HG03095 (cell line): ENCODE data around the gene PLB1.

Experiments
- ATAC-seq: cut with Tn5 transposase; IDR thresholded peaks from one replicate; pipeline ENCODE4 v1.9.1; 2021; ENCODE audit warnings: moderate library complexity; ENCODE audit not compliant: unreplicated experiment

The PLB1 gene, protein sequence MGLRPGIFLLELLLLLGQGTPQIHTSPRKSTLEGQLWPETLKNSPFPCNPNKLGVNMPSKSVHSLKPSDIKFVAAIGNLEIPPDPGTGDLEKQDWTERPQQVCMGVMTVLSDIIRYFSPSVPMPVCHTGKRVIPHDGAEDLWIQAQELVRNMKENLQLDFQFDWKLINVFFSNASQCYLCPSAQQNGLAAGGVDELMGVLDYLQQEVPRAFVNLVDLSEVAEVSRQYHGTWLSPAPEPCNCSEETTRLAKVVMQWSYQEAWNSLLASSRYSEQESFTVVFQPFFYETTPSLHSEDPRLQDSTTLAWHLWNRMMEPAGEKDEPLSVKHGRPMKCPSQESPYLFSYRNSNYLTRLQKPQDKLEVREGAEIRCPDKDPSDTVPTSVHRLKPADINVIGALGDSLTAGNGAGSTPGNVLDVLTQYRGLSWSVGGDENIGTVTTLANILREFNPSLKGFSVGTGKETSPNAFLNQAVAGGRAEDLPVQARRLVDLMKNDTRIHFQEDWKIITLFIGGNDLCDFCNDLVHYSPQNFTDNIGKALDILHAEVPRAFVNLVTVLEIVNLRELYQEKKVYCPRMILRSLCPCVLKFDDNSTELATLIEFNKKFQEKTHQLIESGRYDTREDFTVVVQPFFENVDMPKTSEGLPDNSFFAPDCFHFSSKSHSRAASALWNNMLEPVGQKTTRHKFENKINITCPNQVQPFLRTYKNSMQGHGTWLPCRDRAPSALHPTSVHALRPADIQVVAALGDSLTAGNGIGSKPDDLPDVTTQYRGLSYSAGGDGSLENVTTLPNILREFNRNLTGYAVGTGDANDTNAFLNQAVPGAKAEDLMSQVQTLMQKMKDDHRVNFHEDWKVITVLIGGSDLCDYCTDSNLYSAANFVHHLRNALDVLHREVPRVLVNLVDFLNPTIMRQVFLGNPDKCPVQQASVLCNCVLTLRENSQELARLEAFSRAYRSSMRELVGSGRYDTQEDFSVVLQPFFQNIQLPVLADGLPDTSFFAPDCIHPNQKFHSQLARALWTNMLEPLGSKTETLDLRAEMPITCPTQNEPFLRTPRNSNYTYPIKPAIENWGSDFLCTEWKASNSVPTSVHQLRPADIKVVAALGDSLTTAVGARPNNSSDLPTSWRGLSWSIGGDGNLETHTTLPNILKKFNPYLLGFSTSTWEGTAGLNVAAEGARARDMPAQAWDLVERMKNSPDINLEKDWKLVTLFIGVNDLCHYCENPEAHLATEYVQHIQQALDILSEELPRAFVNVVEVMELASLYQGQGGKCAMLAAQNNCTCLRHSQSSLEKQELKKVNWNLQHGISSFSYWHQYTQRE (N-terminal part only)

DNA sequence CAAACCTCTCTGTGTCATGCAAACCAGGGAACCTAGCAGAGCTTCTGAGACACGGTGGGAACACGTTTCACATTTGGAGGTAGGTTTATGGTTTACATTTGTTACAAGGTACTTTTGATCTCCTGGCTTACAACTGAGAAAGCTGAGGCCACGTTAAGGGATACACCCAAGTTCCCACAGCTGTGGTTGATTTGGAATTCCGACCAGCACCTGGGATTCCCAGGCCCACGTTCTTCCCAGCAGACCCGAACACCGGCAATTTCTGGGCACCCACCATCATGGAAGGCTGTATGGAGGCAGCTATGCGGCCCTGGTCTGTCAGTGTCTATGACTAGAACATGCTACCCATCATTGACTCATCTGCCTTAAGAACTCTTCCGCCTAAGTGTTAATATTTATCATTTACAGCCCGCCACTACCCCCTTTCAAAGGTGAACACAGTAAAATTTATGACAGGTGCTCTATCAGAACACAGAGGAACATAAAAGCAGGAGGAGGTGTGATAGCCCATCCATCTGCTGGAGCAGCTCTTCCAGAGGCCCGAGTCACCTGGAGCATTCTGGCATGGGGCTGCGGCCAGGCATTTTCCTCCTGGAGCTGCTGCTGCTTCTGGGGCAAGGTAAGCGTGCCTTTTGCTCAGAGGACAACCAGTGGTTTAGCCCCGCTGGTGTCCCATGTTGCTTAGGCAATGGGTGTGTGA, at the start of gene PLB1:
Gene PLB1 (plus strand): TSS at position 510 of the 700 bp plus-strand sequence. CDS start 55 bp downstream, at position 565.
- ATAC-seq, result no peak

DNA sequence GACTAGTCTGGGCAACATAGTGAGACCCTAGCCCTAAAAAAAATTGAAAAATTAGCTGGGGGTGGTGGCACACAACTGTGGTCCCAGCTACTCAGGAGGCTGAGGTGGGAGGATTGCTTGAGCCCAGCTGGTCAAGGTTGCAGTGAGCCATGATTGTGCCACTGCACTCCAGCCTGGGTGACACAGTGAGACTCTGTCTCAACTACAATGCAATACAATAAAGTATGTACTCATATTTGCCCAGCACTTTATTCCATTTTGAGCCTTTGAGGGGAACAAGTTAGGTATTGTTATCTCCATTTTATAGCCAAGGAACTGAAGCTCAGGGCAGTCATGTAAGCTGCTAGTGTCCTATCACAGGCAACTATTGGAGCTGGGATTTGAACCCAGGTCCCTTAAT, 49.3 kb upstream of the PLB1 start:
- no peak for ATAC-seq

DNA sequence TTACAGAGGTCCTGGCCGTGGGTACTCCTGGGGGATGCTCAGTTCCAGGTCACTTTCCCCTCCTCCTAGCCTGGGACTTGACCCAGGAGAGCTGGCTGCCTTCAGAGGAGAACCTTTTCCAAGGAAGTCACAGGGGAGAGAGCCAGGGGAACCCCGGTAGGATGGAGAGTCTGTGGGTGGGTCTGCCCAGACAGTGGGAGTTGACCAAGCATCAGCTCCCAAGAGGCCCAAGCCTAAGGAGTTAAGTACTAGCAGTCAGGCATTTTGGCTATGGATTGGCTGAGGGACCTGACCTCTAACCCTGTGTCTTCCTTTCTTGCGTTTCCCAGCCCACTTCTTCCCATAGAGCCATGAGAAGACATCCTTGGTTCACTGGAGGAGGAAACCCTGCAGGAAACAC, 48.8 kb upstream of the PLB1 start:
- ATAC-seq, result no peak

DNA sequence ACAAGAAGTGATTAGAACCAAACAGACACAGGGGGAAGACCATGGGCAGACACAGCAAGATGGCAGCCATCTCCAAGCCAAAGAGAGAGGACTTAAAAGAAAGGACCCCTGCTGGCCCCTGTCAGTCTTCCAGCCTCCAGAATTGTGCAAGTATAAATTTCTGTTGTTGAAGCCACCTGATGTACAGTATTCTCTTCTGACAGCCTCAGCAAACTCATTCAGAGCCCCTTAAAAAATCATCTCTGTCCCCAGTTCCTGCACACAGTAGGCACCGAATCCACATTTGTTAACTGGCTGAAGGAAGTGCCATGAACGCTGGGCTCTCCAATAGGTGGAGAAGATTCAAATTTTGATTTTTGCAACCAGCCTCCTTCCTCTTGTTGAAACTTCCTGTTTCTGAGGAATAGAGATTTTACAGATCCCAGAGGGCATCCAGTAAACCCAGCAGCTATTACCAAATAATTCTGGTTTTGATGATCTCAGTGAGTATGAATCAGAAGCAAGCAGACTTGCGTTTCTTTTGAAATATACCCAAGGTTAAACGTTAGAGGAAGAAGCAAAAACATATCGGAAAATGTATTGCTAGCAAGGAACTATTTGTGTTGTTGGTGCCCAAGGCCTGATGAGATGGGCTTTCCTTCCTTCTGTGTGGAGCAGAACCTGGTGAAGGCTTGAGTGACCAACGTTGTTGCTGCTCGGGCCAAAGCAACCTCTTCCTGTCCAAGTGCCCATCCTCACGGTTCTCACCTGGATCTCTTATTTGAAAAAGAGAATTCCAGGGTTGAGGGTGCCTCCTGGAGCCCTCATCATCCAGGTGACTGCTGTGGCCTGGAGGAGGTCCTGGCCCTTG, 47.7 kb upstream of the PLB1 start:
- no peak for ATAC-seq

DNA sequence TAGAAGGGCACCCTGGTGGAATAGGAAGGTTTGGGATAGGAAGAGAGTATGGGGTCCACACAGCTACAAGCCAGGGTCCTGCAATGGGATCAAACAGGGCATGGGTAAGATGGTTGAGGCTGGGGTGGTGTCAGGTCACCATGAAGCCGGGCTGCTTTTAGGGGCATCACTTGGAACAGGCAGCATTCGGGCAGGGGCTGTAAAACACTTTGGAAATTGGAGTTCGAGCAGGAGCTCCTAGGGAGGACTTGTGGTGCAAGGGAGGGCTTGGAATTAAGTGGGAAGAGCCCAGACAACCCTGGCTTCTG, 47.1 kb upstream of the PLB1 start:
- ATAC-seq, result no peak

DNA sequence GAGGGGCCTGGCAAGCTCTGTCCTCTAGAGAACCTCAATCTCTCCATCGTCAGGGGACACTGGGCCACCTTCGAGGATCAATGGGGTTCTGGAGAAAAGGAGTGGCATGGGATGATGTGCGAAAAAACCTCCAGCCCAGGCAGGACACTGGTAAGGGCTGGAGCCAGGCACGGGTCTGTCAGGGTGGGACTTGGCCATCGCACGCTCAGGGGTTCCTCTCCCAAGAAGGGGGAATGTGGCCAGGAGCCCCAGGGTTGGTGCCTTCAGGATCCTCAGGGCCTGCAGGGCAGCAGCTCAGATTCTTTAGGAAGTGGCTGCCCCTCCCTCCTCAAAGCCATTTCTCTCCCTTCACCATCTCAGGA, 46.8 kb upstream of the PLB1 start:
- ATAC-seq, result no peak

DNA sequence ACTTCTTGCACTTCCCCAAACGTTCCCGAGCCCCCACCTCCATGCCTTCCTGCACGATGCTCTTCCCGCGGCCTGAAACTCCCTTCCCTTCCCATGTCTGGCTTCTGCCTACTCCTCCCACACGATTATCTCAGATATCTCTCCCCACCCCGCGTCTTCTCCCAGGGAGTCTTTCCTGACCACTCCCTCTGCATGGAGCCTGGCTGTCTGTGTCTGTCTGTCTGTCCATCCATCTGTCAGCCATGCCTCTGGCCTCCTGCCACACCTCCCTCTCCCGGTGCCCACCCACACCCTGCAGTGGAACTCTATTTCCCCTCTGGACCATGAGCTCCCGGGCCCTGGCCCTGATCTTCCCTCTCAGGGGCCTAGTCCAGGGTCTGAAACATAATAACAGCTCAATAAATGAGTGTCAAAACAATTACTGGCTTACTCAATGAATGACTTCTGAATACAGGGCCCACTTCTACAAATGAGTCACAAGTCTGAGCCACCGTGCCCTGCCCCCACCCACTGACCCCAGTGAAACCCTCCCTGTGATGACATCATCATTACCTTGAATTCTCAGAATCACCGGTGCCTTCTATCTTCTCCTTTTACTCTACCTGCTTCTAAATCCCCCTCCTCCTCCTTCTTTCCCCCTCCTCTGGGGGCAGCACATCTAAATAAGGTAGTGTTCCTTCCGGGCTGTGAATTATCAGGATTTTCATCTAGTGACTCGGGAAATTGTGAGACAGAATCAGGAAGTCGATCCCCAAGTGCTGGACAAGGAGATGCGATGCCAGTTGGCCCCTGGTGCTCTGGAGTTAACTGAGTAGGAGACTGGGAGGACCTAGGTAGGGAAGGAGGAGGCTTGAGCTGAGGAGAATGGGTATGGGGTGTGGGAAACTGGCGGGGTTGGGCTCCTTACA, 46.1 kb upstream of the PLB1 start:
- no peak for ATAC-seq

DNA sequence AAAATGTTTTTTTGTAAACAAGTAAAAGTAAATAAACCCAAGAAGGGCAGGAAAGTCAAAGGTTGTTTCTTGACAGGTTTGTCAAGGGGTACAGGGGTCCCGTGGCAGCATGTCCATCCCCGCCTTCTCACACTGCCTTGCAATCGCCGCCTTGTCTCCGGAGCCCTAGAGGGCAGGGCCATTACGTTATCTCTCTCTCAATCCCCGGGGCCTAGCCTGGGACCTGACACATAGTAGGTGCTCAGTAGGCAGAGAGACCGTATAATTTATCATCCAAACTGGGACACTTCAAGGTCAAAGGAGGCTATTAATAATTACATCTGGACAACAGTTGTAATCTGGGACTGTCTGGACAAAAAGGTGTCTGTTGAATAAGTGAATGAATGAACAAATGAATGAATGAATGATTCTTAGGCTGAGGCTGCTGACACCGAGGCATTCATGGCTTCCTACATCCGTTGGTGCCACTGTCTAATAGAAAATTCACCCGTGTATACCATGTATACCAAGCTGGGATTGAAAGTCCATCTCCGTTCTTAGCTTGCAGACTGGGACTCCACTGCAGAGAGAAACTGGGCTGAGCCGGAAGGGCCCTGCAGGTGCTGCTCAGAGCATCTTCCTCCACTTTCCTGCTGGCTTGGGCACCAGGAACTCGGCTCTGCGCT, 44.8 kb upstream of the PLB1 start:
- ATAC-seq, result no peak

DNA sequence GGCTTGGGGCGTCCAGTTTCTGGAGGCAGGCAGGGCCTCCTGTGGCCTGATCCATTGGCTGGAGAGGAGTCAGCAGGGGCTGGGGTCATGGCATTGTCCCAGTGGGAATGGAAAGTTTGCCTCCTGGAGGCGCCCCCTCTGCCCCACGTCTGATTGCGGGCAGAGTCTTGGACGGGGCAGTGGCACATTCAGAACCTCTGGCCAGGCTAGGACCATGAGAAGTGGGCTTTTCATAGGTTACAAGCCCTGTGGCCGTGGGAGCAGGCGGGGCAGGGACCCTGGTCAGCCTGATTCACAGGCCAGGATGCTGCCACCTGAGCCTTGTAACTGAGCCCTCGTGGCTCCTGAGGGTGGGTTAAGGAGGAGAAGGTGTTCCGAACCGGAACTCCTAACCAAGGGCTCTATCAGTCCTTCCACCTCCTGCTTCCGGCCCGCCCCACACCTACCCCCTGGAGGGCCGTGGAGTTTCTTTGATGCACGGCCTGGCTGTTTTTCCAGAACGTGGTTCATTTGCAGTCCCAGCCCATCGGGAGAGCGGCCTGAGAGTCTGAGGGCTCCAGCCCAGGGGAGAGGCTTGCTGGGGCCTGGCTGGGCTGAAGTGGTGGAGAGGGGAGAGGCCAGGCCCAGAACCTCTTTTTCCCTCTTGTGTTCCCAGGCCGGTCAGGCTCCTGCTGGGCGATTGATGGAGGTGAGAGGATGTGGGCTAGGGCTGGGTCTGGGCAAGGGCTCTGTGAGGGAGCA, 43.9 kb upstream of the PLB1 start:
- no peak for ATAC-seq

DNA sequence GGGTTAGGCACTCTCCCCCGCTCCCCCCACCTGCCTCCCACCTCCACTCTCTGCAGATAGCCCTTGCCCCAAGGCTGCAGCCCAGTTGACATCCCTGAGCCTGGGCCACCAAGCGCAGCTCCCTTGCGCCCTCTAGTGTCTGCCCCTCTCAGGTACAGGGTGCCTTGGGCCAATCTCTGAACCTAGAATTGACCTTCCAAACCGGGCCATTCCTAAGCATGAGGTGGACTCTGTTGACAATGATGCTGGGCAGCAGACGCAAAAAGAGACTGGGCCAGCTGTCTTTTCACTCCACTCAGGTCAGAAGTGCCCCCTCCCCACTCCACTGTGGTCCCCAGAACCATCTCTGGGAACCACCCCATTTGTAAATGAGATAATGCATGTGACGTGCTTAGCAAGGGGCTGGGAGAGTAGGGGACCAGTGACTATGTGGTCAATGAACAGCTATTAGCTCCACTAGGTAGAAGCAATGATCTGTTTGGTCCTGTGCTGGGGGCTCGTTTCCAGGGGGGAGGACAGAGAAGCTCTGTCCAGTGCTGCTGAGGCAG, 43.3 kb upstream of the PLB1 start:
- ATAC-seq, result no peak

DNA sequence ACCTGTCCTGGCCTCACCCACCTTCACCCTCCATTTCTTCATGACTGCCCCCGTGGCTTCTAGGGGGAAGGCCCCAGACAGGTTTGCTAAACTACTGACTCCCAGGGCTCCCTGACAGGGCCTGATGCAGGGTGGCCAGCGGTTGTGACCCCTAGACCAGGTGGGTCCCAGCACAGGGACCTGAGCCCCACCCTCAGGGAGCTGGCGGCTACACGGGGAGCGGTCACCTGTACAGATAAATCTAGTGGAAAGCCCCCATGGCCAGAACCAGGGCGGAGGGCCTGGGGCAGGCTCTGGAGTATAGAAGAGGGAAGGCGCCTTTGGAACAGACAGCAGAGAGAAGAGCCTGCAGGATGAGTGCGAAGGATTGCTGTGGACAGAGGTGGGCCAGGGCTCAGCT, 42.5 kb upstream of the PLB1 start:
- no peak for ATAC-seq

DNA sequence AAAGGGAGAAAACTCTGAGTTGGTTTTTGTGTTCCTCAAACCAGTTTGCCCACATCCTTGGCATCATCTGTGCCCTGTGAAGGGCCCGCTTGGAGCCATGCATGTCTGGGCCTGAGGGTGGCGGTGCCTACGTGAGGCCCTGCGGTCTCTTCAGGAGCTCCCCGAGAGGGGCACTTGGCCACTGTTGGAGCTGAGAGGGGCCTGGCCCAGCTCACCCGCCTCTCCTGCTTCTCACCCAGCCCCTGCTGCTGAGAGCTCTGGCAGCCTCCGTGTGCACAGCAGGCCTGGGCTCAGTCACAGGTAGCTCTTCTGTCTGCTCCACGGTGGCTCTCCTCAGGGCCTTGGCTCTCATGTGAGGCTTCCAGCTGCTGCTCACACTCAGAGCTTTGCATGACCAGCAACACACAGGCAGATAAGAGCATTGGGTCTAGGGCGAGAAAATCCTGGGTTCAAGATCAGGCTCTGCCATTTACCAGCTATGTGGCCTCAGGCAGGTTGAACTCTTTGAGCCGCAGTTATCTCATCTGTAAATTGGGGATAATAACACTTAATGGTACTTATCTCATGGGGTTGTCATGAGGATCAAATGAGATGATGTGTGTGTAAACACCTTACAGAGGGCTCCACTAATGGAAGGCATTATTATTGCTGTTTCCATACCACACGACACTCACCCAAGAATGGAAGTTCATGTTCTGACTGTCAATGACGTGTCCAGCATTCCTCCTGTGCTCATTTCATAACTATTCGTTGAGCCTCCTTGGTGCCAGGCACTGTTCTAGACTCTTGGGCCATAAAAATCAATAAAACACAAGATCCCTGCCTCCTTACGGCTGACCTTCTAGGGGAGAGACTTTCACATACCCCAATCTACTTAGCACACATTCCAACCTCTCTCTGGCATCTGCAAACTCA, 41.6 kb upstream of the PLB1 start:
- ATAC-seq, result no peak

DNA sequence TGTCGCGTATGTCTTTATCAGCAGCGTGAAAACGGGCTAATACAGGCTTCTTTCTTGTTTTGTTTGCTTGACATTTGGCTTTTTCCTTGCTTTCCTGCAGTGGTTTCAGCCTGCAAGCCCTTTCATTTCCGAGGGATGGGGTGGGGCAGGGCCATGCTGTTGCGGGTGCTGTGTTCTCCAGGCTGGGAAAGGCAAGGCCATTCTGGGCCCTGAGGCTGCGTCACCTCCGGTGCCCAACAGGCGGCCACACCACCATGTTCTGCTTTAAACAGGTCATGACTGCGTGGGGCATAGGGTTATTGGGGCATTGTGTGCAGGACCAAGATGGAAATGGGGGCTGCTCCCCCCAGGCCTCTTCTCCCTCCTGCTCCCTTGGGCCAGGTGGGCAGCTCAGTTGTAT, 38.6 kb upstream of the PLB1 start:
- ATAC-seq, result no peak

DNA sequence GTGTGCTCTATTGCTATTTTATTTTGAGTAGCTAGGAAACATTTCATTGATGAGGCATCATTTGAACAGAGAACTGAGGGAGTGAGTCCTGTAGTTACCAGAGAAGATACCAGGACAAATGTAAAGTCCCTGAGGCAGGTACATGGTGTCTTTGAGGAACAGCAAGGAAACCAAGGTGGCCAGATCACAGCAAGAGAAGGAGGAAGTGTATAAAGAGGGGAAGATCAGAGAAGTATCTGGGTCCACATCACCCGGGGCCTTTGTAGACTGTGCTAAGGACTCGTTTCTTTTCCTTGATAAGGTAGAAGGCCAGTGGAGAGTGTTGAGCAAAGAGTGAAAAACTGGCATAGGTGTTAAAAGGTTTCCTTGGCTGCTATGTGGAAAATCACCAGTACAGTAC, 34.8 kb upstream of the PLB1 start:
- no peak for ATAC-seq

DNA sequence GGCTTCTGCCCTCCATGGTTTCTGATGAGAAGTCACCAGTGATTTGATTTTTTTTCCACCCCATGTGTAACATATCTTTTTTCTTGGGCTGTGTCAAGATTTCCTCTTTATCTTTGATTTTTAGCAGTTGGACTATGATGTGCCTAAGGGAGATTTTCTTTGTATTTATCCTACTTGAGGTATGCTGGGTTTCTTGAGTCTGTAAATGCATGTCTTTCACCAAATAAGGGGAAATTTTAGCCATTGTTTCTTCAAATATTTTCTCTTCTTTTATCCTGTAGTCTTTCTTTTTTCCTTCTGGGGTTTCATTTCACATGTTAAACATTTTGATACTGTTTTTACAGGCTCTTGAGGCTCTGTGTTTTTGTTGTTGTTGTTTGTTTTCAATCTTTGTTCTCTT, 33.7 kb upstream of the PLB1 start:
- no peak for ATAC-seq

DNA sequence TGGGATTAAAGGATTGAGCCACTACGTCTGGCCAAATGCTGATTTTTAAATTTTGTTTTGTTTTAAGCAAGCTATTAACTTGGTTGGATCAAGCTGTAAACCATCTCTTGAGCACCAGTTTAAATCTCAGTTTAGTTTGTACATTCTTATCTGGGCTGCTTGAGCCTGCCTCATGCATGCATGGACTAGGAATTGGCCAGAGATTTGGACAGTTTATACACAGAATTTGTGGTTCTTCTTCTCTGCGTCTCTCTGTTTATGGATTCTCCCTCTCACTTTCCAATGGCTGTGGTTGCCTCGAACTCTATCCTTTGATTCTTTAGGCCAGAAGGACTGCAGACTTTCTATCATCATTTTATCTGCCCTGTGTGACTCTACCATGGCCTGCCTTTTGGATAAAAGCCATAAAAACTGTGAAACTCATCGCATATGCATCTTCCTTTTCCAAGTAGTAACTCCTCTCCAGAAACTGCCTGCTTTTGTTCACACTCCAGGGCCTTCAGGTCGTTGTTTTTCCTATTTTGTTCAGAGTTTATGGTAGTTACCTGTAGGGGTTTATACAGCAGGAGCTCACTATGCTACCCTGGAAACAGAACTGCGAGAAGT, 32.5 kb upstream of the PLB1 start:
- ATAC-seq, result no peak
